ENCODE data around the gene ADAD2. TPM values are rescaled to one million over a fixed set of nuclear protein-coding genes. Genes with fewer than 3 reads are reported as not detected.

Gene ADAD2
- total RNA-seq, 6 experiments from 2014 or later, result 0.87 to 1.0 TPM; not detected in 4

- ATAC-seq (no peak), DNase-seq (no peak)
- WGBS (ENCODE audit: insufficient coverage, low coverage, low lambda C conversion rate, missing lambda C conversion rate), result 52% methylated on average over 3 of the region's 3 CpGs
These were observed 29.2 kb upstream of the ADAD2 start for GRCh38 chr16:84161801-84162200.

GRCh38 chr16:84165746-84166145, 25.2 kb upstream of the ADAD2 start:
- intact Hi-C loops (cut with DNase I), result no loop called here
- no peak overlapping the region for H3K27ac ChIP-seq
- TF ChIP-seq POLR2A (IDR thresholded peaks at IDR 0.05), result no peak
- TF ChIP-seq CTCF (IDR thresholded peaks at IDR 0.05), result no peak
- ATAC-seq, result no peak
- H3K4me3 ChIP-seq, result no peak overlapping the region
- H3K27me3 ChIP-seq, result no peaks in the 10 kb centered on the region
- no peaks in the 10 kb centered on the region for H3K9me3 ChIP-seq
- no peak for DNase-seq
- no peaks in the 10 kb centered on the region for H3K4me1 ChIP-seq
- 90% methylated on average over 6 of the region's 7 CpGs for WGBS (ENCODE audit: insufficient coverage, low coverage, low lambda C conversion rate, missing lambda C conversion rate)
- no peaks in the 10 kb centered on the region for H3K36me3 ChIP-seq

More at GRCh38 chr16:84161801-84162200, 29.2 kb upstream of the ADAD2 start:
- Histone ChIP-seq H3K27ac (no peak overlapping the region), H3K9me3 (no peaks in the 10 kb centered on the region), H3K4me1 (no peaks in the 10 kb centered on the region), H3K36me3 (no peaks in the 10 kb centered on the region), H3K27me3 (no peaks in the 10 kb centered on the region), H3K4me3 (no peak overlapping the region)
- intact Hi-C loops (cut with DNase I), result no loop called here
- TF ChIP-seq POLR2A (IDR thresholded peaks at IDR 0.05) (no peak), CTCF (IDR thresholded peaks at IDR 0.05) (no peak)

GRCh38 chr16:84166796-84167695, 23.9 kb upstream of the ADAD2 start:
- Histone ChIP-seq H3K27ac (no peak overlapping the region), H3K27me3 (no peaks in the 10 kb centered on the region), H3K4me3 (no peak overlapping the region), H3K9me3 (no peaks in the 10 kb centered on the region), H3K4me1 (no peaks in the 10 kb centered on the region), H3K36me3 (no peaks in the 10 kb centered on the region)
- DNase-seq (no peak), ATAC-seq (no peak)
- WGBS (ENCODE audit: insufficient coverage, low coverage, low lambda C conversion rate, missing lambda C conversion rate), result 63% methylated on average over 11 of the region's 13 CpGs
- TF ChIP-seq POLR2A (IDR thresholded peaks at IDR 0.05) (no peak), CTCF (IDR thresholded peaks at IDR 0.05) (no peak)
- intact Hi-C loops (cut with DNase I), result no loop called here

GRCh38 chr16:84169765-84170310, 21.1 kb upstream of the ADAD2 start:
- intact Hi-C loops (cut with DNase I), result no loop called here
- TF ChIP-seq POLR2A (IDR thresholded peaks at IDR 0.05), result no peak
- no peak for TF ChIP-seq CTCF (IDR thresholded peaks at IDR 0.05)
- WGBS (ENCODE audit: insufficient coverage, low coverage, low lambda C conversion rate, missing lambda C conversion rate), result 60% methylated on average over 8 of the region's 11 CpGs
- no peak overlapping the region for H3K27ac ChIP-seq
- DNase-seq (no peak), ATAC-seq (no peak)
- H3K36me3 ChIP-seq, result no peaks in the 10 kb centered on the region
- no peaks in the 10 kb centered on the region for H3K27me3 ChIP-seq
- no peaks in the 10 kb centered on the region for H3K9me3 ChIP-seq
- no peaks in the 10 kb centered on the region for H3K4me1 ChIP-seq
- no peak overlapping the region for H3K4me3 ChIP-seq
